Smooth muscle cell (in vitro differentiated cells): ENCODE measurements around the gene MPRIP. TPM values are rescaled to one million over a fixed set of nuclear protein-coding genes. Genes with fewer than 3 reads are reported as not detected.

Experiments used
- DNase-seq: peaks from one replicate; lab custom pipeline; 2025; ENCODE audit not compliant: unreplicated experiment; lab: John Stamatoyannopoulos, UW
- H2AFZ ChIP-seq: fragments of 200-600 bp; sonication (generic); 2 replicates; pipeline ENCODE4 v1.6.0; 2016; ENCODE audit warnings: antibody characterized with exemption, low read depth, mild to moderate bottlenecking
- H3F3A ChIP-seq: fragments of 200-600 bp; sonication (generic); 2 replicates; pipeline ENCODE4 v1.6.0; 2017; ENCODE audit warnings: antibody characterized with exemption, low read depth
- H3K27ac ChIP-seq: fragments of 200-600 bp; sonication (generic); 2 replicates; pipeline ENCODE4 v1.5.1; 2016; ENCODE audit warnings: low read depth, mild to moderate bottlenecking
- H3K27me3 ChIP-seq: fragments of 200-600 bp; sonication (generic); 2 replicates; pipeline ENCODE4 v1.6.1; 2016; ENCODE audit warnings: low read depth, mild to moderate bottlenecking
- H3K36me3 ChIP-seq: fragments of 200-600 bp; sonication (generic); 2 replicates; pipeline ENCODE4 v1.5.1; 2016; ENCODE audit warnings: low read depth
- H3K4me1 ChIP-seq: fragments of 200-600 bp; sonication (generic); 2 replicates; pipeline ENCODE4 v1.5.1; 2016; ENCODE audit warnings: low read depth
- H3K4me2 ChIP-seq: fragments of 200-600 bp; sonication (generic); 2 replicates; pipeline ENCODE4 v1.6.0; 2016; ENCODE audit warnings: mild to moderate bottlenecking
- H3K4me3 ChIP-seq: fragments of 200-600 bp; sonication (generic); 2 replicates; pipeline ENCODE4 v1.5.1; 2016; ENCODE audit warnings: mild to moderate bottlenecking
- H3K79me2 ChIP-seq: fragments of 200-600 bp; sonication (generic); 2 replicates; pipeline ENCODE4 v1.6.0; 2016; ENCODE audit warnings: low read depth, mild to moderate bottlenecking
- H3K9ac ChIP-seq: fragments of 200-600 bp; sonication (generic); 2 replicates; pipeline ENCODE4 v1.6.0; 2016; ENCODE audit warnings: low read depth
- H3K9me3 ChIP-seq: fragments of 200-600 bp; sonication (generic); replicated peaks from 2 replicates; pipeline ENCODE4 v1.5.1; 2016; ENCODE audit warnings: low read depth
- H4K20me1 ChIP-seq: fragments of 200-600 bp; sonication (generic); 2 replicates; pipeline ENCODE4 v1.6.0; 2016; ENCODE audit warnings: low read depth
- WGBS: methylation state at CpG from one replicate; pipeline ENCODE4 v1.1.7; 2016; ENCODE audit warnings: low lambda C conversion rate; 5-methylcytosine and 5-hydroxymethylcytosine counted together
- polyA plus RNA-seq: library from polyadenylated mRNA; unstranded; fragments of >200 nt; fragmentation: Nextera tagmentation; extraction: Ambion mirVana; gene quantifications from 2 replicates; pipeline ENCODE4 v1.2.1, GENCODE V29; 2016
- total RNA-seq: library from RNA; depleted of rRNA; stranded (reverse); fragments of >200 nt; gene quantifications from 2 replicates; pipeline ENCODE4 v1.2.3, GENCODE V29; 2014
- TF ChIP-seq, protein P1 (sequence below): fragments of 200-600 bp; sonication (generic); IDR thresholded peaks from 2 replicates; pipeline ENCODE4 v1.5.1; 2017; ENCODE audit warnings: borderline replicate concordance, mild to moderate bottlenecking, antibody characterized with exemption; ENCODE audit not compliant: insufficient read depth, poor library complexity, severe bottlenecking

Gene MPRIP
- total and polyA plus RNA-seq, 2 experiments from 2014 or later, result 58.8 to 69.3 TPM

DNA sequence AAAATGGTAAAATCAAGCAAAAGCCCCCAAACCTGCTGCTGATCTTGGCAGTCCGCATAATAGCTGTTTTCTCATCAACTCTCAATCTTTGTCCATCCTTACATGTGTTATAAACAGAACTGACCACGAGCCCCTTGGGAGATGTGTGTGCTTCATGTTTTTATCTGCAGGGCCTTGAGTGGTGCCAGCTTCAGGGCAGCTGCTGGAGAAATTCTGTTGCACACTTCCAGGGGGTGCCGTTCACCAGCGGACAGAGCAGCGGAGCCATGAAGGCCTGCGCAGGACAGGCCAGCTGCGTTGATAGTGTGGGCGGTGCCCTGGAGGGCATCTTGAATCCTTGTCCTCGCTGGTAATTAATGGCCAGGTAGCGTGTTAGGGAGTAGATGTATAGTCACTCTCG lies 20.1 kb downstream of the MPRIP start:
- Histone ChIP-seq H3K9ac (no peak overlapping the region), H3K27ac (no peak overlapping the region), H3K27me3 (no peaks in the 10 kb centered on the region), H2AFZ (no peak overlapping the region), H3K4me1 (peaks cover 4% of the 10 kb centered on the region), H3K9me3 (no peaks in the 10 kb centered on the region), H4K20me1 (peaks cover 100% of the 10 kb centered on the region), H3K36me3 (no peaks in the 10 kb centered on the region), H3F3A (peaks cover 7% of the 10 kb centered on the region), H3K4me3 (no peak overlapping the region), H3K79me2 (peaks cover 99% of the 10 kb centered on the region), H3K4me2 (no peak overlapping the region)
- TF ChIP-seq, protein P1, sequence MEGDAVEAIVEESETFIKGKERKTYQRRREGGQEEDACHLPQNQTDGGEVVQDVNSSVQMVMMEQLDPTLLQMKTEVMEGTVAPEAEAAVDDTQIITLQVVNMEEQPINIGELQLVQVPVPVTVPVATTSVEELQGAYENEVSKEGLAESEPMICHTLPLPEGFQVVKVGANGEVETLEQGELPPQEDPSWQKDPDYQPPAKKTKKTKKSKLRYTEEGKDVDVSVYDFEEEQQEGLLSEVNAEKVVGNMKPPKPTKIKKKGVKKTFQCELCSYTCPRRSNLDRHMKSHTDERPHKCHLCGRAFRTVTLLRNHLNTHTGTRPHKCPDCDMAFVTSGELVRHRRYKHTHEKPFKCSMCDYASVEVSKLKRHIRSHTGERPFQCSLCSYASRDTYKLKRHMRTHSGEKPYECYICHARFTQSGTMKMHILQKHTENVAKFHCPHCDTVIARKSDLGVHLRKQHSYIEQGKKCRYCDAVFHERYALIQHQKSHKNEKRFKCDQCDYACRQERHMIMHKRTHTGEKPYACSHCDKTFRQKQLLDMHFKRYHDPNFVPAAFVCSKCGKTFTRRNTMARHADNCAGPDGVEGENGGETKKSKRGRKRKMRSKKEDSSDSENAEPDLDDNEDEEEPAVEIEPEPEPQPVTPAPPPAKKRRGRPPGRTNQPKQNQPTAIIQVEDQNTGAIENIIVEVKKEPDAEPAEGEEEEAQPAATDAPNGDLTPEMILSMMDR, result no peak
- no peak for DNase-seq
- 90% methylated on average over 11 of the region's 11 CpGs for WGBS

DNA sequence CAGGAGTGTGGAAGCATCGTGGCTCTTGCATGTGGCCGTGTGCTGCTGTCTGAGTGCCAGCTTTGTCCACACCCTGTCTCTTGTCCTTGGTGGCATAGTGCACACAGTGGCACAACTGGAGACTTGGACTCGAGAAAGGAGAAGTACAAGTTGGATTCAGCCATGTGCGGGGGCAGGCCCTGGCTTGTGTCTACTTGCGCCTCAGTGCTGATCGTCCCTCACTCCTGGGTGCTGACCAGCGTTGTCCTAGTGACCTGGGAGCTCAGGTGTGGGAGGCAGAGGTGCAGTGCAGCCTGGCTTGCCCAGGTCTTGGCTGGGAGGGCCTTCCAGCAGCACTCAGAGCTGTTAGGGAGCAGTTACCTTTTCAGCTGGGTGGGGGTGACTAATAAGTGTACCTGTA lies 20.6 kb downstream of the MPRIP start:
- no peak overlapping the region for H3K4me2 ChIP-seq
- H3K79me2 ChIP-seq, result peaks cover 99% of the 10 kb centered on the region
- no peak for DNase-seq
- no peak overlapping the region for H3K4me3 ChIP-seq
- 94% methylated on average over 7 of the region's 7 CpGs for WGBS
- H4K20me1 ChIP-seq, result peaks cover 100% of the 10 kb centered on the region
- peaks cover 6% of the 10 kb centered on the region for H3K4me1 ChIP-seq
- no peaks in the 10 kb centered on the region for H3K9me3 ChIP-seq
- H3F3A ChIP-seq, result peaks cover 7% of the 10 kb centered on the region
- H3K36me3 ChIP-seq, result no peaks in the 10 kb centered on the region
- TF ChIP-seq, protein P1, result no peak
- H3K9ac ChIP-seq, result no peak overlapping the region
- no peak overlapping the region for H3K27ac ChIP-seq
- H3K27me3 ChIP-seq, result no peaks in the 10 kb centered on the region
- no peak overlapping the region for H2AFZ ChIP-seq

DNA sequence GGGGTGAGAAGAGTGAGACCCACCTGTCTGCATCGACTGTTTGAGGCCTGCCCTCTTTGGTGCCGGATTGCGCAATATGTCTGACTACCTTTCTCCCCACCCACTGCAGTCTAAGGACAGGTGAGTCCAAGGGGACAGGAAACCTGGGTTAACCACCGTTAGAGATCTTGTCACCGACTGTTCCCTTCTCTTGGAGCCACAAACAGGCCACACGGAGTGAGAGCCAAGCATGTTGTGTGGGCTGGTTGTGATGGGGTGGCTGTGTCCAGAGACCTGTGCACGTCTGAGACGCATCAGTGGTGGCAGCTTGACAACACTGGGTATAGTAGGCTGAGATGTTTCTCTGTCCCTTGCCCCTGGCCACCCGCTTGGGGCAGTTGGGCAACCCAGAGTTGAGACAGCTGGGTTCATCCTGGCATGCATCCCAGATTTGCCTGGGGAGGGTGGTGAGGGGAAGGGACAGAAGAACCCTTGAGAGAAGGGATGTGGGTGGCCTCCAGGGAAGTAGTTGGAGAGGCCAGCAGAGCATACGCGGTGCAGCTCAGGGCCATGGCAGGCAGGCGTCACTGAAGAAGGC lies 21.4 kb downstream of the MPRIP start:
- Histone ChIP-seq H3K9me3 (no peaks in the 10 kb centered on the region), H3K79me2 (peaks cover 100% of the 10 kb centered on the region), H2AFZ (no peak overlapping the region), H4K20me1 (peaks cover 100% of the 10 kb centered on the region), H3F3A (peaks cover 7% of the 10 kb centered on the region), H3K4me2 (no peak overlapping the region), H3K9ac (no peak overlapping the region), H3K27me3 (no peaks in the 10 kb centered on the region), H3K4me3 (no peak overlapping the region), H3K4me1 (peaks cover 6% of the 10 kb centered on the region), H3K36me3 (no peaks in the 10 kb centered on the region), H3K27ac (no peak overlapping the region)
- 86% methylated on average over 12 of the region's 12 CpGs for WGBS
- TF ChIP-seq, protein P1, result no peak
- DNase-seq, result no peak

DNA sequence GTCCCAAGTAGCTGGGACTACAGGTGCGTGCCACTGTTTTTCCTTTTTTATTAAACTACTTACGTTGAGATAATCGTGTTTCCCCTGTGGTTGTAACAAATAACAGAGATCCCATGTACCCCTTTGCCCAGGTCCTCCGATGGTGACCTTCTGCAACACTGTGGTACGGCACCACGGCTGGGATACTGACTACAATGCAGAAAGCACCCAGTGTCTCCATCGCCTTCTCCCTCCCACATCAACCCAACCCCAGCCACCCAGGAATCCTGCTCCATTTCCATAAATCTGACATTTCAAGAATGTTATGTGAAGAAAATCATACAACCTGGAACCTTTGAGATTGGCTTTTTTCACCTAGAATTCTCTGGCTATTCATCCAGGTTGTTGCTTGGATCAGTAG lies 22.1 kb downstream of the MPRIP start:
- TF ChIP-seq, protein P1, result no peak
- Histone ChIP-seq H3K4me1 (peaks cover 6% of the 10 kb centered on the region), H3F3A (peaks cover 7% of the 10 kb centered on the region), H3K27me3 (no peaks in the 10 kb centered on the region), H3K4me3 (no peak overlapping the region), H3K9ac (no peak overlapping the region), H3K79me2 (peaks cover 100% of the 10 kb centered on the region), H3K36me3 (no peaks in the 10 kb centered on the region), H3K9me3 (no peaks in the 10 kb centered on the region), H2AFZ (no peak overlapping the region), H4K20me1 (peaks cover 100% of the 10 kb centered on the region), H3K4me2 (no peak overlapping the region), H3K27ac (no peak overlapping the region)
- WGBS, result over 99% methylated on average over 7 of the region's 7 CpGs
- DNase-seq, result no peak
